Left cardiac atrium (tissue), 4 donors: ENCODE results near the gene LRRC42. TPM values are rescaled to one million over a fixed set of nuclear protein-coding genes. Genes with fewer than 3 reads are reported as not detected.
"Not testable (repeated sequence)": the region's sequence is repeated elsewhere in the genome, so short reads cannot be mapped to it uniquely, and the experiment has no call there.

Experiments
- ATAC-seq, 2 donors: fragments of 200-7000 bp; cut with Tn5 transposase; one replicate each; pipeline ENCODE4 v1.9.1; 2020; ENCODE audit warnings: mild to moderate bottlenecking in 2 of 2, moderate library complexity in 2 of 2
- DNase-seq: peaks from one replicate; pipeline ENCODE4 v3.0.0-alpha.2; 2020
- intact Hi-C, 2 donors: fragments of 100-400 bp; cut with DNase I; formaldehyde crosslinking; loops; one replicate each; pipeline versions ENCODE4 v1.14.1 to v1.15.1; 2022 to 2023
- total RNA-seq, 2 donors: library from RNA; stranded (reverse); fragmentation: NEBNext Ultra II Directional; extraction: Animal tissue kit (Norgen Biotek cat#: 25700); gene quantifications; one replicate each; pipeline ENCODE4 v1.2.1, GENCODE V29; 2021
- donor health status: DM: no; HTN: yes; CAD: no.
- donor health status: DM: no; HTN: yes; CAD: no; lungs with severe emphysema.
- donor health status: DM: yes; HTN: yes; CAD: no.
- donor health status: Dilated cardiomyopathy.

Gene LRRC42
- total RNA-seq, 2 donors from 2014 or later, result 13.5 to 17.9 TPM

DNA sequence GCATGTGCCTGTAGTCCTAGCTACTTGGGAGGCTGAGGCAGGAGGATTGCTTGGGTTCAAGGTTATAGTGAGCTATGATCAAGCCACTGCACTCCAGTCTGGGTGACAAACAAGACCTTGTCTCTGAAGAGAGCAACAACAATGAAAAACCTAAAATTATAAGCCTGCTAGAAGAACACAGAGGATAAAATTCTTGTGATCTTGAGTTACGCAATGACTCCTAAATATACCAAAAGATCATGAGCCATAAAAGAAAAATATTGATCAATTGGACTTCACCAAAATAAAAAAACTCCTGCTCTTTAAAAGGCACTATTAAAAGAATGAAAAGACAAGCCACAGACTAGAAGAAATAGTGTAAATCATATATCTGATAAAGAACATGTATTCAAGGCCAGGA, 49.5 kb downstream of the LRRC42 start:
- DNase-seq (no peak), ATAC-seq (no peak)
- intact Hi-C loops, result no loop called here

DNA sequence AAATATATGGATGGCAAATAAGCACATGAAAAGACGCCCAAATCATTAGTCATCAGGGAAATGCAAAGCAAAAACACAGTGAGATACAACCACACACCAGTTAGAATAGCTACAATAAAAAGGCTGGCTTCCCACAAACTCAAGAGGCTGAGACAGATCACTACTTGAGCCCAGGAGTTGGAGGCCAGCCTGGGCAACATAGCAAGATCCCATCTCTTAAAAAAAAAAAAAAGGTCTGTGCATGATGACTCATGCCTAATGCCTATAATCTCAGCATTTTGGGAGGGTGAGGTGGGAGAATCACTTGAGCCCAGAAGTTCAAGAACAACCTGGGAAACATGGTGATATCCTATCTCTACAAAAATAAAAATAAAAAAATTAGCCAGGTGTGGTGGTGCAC, 52.1 kb downstream of the LRRC42 start:
- intact Hi-C loops, result no loop called here
- ATAC-seq (no peak), DNase-seq (no peak)

GRCh38 chr1:53999920-54000319, 53.8 kb downstream of the LRRC42 start:
- no peak for ATAC-seq
- intact Hi-C loops, result no loop called here

GRCh38 chr1:54001591-54001990, 55.4 kb downstream of the LRRC42 start:
- intact Hi-C loops, result no loop called here
- ATAC-seq (no peak), DNase-seq (no peak)

More at GRCh38 chr1:53999920-54000319, 53.8 kb downstream of the LRRC42 start:
- no peak for DNase-seq

- no peak for DNase-seq
- ATAC-seq, result no peak
- intact Hi-C loops, result no loop called here
These were observed 56.5 kb downstream of the LRRC42 start for GRCh38 chr1:54002544-54003248.

DNA sequence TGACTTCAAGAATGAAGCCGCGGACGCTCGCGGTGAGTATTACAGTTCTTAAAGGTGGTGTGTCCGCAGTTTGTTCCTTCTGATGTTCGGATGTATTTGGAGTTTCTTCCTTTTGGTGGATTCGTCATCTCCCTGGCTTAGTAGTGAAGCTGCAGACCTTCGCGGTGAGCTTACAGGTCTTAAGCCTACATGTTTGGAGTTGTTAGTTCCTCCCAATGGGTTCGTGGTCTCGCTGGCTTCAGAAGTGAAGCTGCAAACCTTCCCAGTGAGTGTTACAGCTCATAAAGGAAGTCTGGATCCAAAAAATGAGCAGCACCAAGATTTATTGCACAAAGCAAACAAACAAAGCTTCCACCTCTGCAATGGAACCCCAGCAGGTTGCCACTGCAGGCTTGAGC, 57.1 kb downstream of the LRRC42 start:
- intact Hi-C loops, result no loop called here
- ATAC-seq (no peak), DNase-seq (no peak)

GRCh38 chr1:54003750-54004480, 57.8 kb downstream of the LRRC42 start:
- intact Hi-C loops, ATAC-seq, DNase-seq: not testable (repeated sequence)

DNA sequence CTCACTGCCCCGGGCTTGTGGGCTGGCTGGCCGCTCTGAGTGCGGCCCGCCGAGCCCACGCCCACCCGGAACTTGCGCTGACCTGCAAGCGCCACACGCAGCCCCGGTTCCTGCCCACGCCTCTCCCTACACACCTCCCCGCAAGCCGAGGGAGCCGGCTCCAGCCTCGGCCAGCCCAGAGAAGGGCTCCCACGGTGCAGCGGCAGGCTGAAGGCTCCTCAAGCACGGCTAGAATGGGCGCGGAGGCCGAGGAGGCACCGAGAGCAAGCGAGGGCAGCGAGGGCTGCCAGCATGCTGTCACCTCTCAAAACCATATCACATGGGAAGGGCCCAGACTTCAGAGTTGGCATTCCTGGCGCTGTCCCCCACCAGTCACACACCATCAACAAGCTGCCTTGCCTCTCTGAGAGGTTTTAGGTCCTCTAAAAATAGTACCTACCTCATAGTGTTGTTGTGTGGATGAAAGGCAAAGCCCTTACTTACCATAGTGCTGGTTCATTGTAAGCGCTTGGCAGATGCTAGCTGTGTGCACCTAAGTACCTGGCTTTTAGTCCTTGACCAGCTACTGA, 58.4 kb downstream of the LRRC42 start:
- DNase-seq, result no peak
- no peak for ATAC-seq
- intact Hi-C loops, result no loop called here

GRCh38 chr1:54006508-54006907, 60.4 kb downstream of the LRRC42 start:
- intact Hi-C loops, result no loop called here
- no peak for ATAC-seq
- no peak for DNase-seq

DNA sequence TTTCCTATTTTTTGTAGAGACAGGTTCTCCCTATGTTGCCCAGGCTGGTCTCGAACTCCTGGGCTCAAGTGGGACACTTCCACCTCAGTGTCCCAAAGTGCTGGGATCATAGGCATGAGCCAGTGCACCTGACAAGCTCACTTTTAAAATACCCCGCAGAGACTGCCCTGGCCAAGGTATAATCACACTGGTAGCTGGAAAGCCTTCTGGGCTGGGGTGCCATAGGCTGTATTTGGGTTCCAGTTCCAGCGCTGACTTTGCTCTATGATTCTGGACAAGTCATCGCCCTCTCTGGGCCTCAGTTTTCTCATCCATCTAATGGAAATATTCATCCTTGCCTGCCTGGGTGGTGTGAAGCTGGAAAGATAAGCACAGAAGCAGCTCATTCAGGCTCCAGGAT, 61.5 kb downstream of the LRRC42 start:
- DNase-seq (no peak), ATAC-seq (no peak)
- intact Hi-C loops, result no loop called here

GRCh38 chr1:54008876-54009275, 62.7 kb downstream of the LRRC42 start:
- ATAC-seq (no peak), DNase-seq (no peak)
- intact Hi-C loops, result no loop called here

- DNase-seq (no peak), ATAC-seq (no peak)
- intact Hi-C loops, result no loop called here
These were observed 63.3 kb downstream of the LRRC42 start for GRCh38 chr1:54009406-54009805.

DNA sequence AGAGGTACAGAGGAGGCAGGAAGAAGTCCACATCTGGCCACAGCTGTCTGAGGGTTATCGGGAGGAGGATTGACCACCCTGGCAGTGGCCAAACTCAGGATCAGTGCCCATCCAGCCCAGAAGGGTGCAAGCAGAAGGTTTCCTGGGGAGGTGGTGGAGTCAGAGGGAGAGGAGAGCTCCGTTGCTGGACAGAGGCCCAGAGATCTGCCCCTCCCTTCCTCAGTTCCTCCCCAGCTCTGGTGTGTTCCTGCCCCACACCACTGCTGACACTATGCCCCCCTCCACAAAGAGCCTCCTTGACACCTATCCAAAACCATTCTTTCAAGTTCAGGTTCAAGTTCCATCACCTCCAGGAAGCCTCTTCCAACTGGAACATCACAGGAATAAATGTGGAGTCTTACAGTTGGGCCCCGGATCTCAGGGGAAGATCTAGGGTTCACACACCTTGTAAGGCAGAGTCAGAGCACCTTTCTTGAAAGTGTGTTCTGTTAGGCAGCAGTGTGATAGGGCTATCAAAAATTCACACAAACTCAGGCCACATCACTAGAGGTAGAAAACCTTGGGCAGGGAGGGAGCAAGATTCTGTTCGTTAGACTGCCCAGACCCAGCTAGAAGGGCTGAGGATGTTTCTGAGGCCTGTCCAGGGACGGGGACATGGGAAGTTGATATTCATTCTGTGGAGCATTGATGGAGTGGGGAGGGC, 64.4 kb downstream of the LRRC42 start:
- ATAC-seq (no peak), DNase-seq (no peak)
- intact Hi-C loops, result no loop called here

GRCh38 chr1:54011316-54012007, 65.3 kb downstream of the LRRC42 start:
- ATAC-seq, result no peak
- DNase-seq, result no peak
- intact Hi-C loops, result no loop called here

GRCh38 chr1:54012008-54012325, 65.8 kb downstream of the LRRC42 start:
- intact Hi-C loops, result no loop called here
- DNase-seq (no peak), ATAC-seq (no peak)

GRCh38 chr1:54012863-54013262, 66.7 kb downstream of the LRRC42 start:
- intact Hi-C loops, result no loop called here
- ATAC-seq, result no peak
- no peak for DNase-seq

- DNase-seq (no peak), ATAC-seq (no peak)
- intact Hi-C loops, result no loop called here
These were observed 67.4 kb downstream of the LRRC42 start for GRCh38 chr1:54013393-54014008.

- DNase-seq (no peak), ATAC-seq (no peak)
- intact Hi-C loops, result no loop called here
These were observed 68.0 kb downstream of the LRRC42 start for GRCh38 chr1:54014009-54014629.
